Measurements from ENCODE around the gene CROCC2. TPM values are rescaled to one million over a fixed set of nuclear protein-coding genes. Genes with fewer than 3 reads are reported as not detected.

CROCC2 gene
- total RNA-seq, 1 donor from 2014 or later = 0.23 TPM

- no peak for DNase-seq (ENCODE audit: low spot score)
Measured at GRCh38 chr2:240875228-240876034, 30.7 kb upstream of the CROCC2 start.

GRCh38 chr2:240876035-240876474, 30.1 kb upstream of the CROCC2 start:
- DNase-seq (ENCODE audit: low spot score) = no peak

GRCh38 chr2:240876475-240877251, 29.5 kb upstream of the CROCC2 start:
- DNase-seq (ENCODE audit: low spot score) = no peak

GRCh38 chr2:240877460-240878340, 28.4 kb upstream of the CROCC2 start:
- no peak for DNase-seq (ENCODE audit: low spot score)

- DNase-seq (ENCODE audit: low spot score) = no peak
Measured at GRCh38 chr2:240878341-240878936, 27.7 kb upstream of the CROCC2 start.

GRCh38 chr2:240879105-240879504, 27.0 kb upstream of the CROCC2 start:
- no peak for DNase-seq (ENCODE audit: low spot score)

GRCh38 chr2:240881913-240882312, 24.2 kb upstream of the CROCC2 start:
- no peak for DNase-seq (ENCODE audit: low spot score)

- DNase-seq (ENCODE audit: low spot score) = no peak
Measured at GRCh38 chr2:240884221-240884620, 21.9 kb upstream of the CROCC2 start.

GRCh38 chr2:240884745-240885144, 21.4 kb upstream of the CROCC2 start:
- DNase-seq (ENCODE audit: low spot score) = no peak

- DNase-seq (ENCODE audit: low spot score) = no peak
Measured at GRCh38 chr2:240885566-240885965, 20.6 kb upstream of the CROCC2 start.

- DNase-seq (ENCODE audit: low spot score) = no peak
Measured at GRCh38 chr2:240886023-240886565, 20.0 kb upstream of the CROCC2 start.

GRCh38 chr2:240886678-240887609, 19.2 kb upstream of the CROCC2 start:
- no peak for DNase-seq (ENCODE audit: low spot score)

- no peak for DNase-seq (ENCODE audit: low spot score)
Measured at GRCh38 chr2:240887631-240888030, 18.5 kb upstream of the CROCC2 start.

- DNase-seq (ENCODE audit: low spot score) = no peak
Measured at GRCh38 chr2:240888130-240888889, 17.8 kb upstream of the CROCC2 start.

- DNase-seq (ENCODE audit: low spot score) = no peak
Measured at GRCh38 chr2:240888890-240889573, 17.1 kb upstream of the CROCC2 start.

- DNase-seq (ENCODE audit: low spot score) = no peak
Measured at GRCh38 chr2:240889601-240890560, 16.3 kb upstream of the CROCC2 start.

GRCh38 chr2:240890691-240891090, 15.4 kb upstream of the CROCC2 start:
- no peak for DNase-seq (ENCODE audit: low spot score)
